ENCODE data around the gene CLTB.

GRCh38 chr5:176440927-176441706, 24.8 kb upstream of the CLTB start:
- no peak for TF ChIP-seq EZH2 (IDR thresholded peaks at IDR 0.05; ENCODE audit: low read length, unreplicated experiment)
- TF ChIP-seq, protein P1, sequence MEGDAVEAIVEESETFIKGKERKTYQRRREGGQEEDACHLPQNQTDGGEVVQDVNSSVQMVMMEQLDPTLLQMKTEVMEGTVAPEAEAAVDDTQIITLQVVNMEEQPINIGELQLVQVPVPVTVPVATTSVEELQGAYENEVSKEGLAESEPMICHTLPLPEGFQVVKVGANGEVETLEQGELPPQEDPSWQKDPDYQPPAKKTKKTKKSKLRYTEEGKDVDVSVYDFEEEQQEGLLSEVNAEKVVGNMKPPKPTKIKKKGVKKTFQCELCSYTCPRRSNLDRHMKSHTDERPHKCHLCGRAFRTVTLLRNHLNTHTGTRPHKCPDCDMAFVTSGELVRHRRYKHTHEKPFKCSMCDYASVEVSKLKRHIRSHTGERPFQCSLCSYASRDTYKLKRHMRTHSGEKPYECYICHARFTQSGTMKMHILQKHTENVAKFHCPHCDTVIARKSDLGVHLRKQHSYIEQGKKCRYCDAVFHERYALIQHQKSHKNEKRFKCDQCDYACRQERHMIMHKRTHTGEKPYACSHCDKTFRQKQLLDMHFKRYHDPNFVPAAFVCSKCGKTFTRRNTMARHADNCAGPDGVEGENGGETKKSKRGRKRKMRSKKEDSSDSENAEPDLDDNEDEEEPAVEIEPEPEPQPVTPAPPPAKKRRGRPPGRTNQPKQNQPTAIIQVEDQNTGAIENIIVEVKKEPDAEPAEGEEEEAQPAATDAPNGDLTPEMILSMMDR (conservative IDR thresholded peaks at IDR 0.05; ENCODE audit: low read depth, low read length) = no peak
